SIG-M5 treated with dmso at 0.1 percent for 504 hours (cell line): ENCODE data around the gene TMEFF1.
"Not testable (repeated sequence)": the region's sequence is repeated elsewhere in the genome, so short reads cannot be mapped to it uniquely, and the experiment has no call there.

Experiments used
- DNase-seq: peaks from one replicate; lab custom pipeline; 2025; ENCODE audit not compliant: unreplicated experiment; lab: John Stamatoyannopoulos, UW

The TMEFF1 gene

GRCh38 chr9:100472788-100473275 is at the start of gene TMEFF1:
Gene TMEFF1, plus strand, starts transcription at chr9:100473149. Its CDS starts 396 bp downstream, at chr9:100473545.
- no peak for DNase-seq

- no peak for DNase-seq
Measured at GRCh38 chr9:100425758-100426157, 47.2 kb upstream of the TMEFF1 start.

- DNase-seq = no peak
Measured at GRCh38 chr9:100426189-100426529, 46.8 kb upstream of the TMEFF1 start.

- peak; percentile 23 for DNase-seq
Measured at GRCh38 chr9:100426530-100427365, 46.2 kb upstream of the TMEFF1 start, which contains the start of gene MSANTD3. Gene MSANTD3, plus strand, starts transcription at chr9:100427143. Its CDS starts 14,796 bp downstream, at chr9:100441939.

GRCh38 chr9:100427366-100428263 is 45.3 kb upstream of the TMEFF1 start:
- DNase-seq = no peak

DNA sequence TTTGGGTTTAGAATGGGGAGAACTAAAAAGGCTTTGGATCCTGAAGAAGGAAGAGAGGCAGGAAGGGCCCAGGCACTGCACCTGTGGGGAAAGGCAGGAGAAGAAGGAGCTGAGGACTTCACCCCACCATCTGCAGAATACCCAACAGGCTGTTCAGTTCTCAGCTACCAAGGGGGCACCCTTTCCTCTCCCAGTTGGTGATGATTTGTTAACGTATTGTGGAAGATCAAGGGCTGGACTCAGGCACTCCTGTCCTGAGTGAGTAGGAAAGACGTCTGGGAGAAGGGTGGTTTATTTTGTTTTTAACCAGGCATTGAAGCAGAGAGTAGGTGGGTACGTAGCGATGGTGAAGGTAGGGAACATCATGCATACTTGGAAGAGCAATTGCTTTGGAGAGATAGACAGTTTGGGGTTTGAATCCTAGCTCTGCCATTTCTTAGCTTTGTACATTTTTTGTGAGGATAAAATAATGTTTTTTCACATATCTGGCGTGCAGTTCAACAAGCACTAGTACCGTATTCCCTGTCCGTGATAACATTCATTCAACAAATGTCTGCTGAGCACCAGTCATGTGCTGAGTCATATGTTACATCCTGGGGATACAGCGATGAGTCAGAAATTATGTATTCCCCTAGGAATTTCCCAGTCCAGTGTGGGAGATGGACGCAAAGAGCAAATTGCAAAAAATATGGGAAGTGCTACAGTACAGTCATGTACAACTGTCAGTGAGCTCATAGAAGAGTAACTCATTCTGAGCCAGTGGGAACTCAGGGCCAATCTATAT is 43.9 kb upstream of the TMEFF1 start:
- DNase-seq = no peak

GRCh38 chr9:100430286-100430940 is 42.5 kb upstream of the TMEFF1 start:
- no peak for DNase-seq

GRCh38 chr9:100431886-100432285 is 41.1 kb upstream of the TMEFF1 start:
- DNase-seq = no peak

DNA sequence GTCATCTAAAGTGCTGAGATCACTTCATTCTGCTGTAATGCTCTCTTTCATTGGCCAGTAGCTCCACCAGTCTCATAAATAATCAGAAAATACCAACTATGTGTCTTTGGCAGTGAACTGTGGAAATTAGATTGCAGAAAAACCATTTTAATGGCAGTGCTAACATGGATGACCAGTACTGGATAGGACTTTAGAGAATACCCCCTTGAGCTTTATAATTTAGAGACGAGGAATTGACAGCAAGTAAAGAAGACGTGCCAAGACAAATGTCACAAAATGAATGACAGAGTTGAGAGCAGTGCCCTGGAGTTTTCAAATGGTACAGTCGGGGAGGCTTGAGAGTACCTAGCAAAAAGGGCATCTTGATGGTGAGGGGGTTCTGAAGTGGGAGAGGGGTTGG is 40.2 kb upstream of the TMEFF1 start:
- DNase-seq = no peak

DNA sequence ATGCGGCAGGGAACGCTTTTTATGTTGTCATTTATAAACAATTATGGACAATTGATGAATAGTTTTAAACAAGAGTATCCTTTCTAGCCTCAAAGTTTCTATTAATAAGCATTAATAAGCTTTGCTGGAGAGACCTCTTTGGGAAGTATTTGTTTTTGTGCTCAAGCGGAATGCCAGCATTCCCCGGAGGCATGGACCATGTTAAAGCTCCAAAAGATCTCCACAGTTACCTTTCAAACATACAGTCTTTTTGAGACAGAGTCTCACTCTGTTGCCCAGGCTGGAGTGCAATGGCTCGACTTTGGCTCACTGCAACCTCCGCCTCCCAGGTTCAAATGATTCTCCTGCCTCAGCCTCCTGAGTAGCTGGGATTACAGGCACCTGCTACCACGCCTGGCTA is 36.4 kb upstream of the TMEFF1 start:
- no peak for DNase-seq

GRCh38 chr9:100437860-100438805 is 34.8 kb upstream of the TMEFF1 start:
- peak; percentile 64 for DNase-seq

DNA sequence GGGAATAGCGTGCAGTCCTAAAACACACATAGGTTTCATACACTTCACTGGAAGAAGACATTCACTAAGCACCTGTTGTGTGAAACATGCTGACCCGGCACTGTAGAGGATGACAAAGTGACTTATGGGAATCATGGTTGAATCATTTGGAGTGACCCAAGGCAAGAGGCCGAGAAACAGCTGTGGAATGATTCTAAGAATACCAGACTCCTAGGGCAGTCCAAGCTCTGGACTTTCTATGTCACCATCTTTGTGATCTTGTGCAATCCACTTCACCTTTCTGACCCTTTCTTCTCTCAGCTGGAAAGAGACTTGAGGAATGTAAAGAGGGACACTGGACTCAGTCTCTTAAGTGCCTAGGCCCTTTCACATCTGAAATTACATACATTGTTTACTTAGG is 32.9 kb upstream of the TMEFF1 start:
- DNase-seq = no peak

- not testable (repeated sequence) for DNase-seq
Measured at GRCh38 chr9:100440487-100440886, 32.5 kb upstream of the TMEFF1 start.

GRCh38 chr9:100441911-100442361 is 31.0 kb upstream of the TMEFF1 start:
- DNase-seq = no peak

DNA sequence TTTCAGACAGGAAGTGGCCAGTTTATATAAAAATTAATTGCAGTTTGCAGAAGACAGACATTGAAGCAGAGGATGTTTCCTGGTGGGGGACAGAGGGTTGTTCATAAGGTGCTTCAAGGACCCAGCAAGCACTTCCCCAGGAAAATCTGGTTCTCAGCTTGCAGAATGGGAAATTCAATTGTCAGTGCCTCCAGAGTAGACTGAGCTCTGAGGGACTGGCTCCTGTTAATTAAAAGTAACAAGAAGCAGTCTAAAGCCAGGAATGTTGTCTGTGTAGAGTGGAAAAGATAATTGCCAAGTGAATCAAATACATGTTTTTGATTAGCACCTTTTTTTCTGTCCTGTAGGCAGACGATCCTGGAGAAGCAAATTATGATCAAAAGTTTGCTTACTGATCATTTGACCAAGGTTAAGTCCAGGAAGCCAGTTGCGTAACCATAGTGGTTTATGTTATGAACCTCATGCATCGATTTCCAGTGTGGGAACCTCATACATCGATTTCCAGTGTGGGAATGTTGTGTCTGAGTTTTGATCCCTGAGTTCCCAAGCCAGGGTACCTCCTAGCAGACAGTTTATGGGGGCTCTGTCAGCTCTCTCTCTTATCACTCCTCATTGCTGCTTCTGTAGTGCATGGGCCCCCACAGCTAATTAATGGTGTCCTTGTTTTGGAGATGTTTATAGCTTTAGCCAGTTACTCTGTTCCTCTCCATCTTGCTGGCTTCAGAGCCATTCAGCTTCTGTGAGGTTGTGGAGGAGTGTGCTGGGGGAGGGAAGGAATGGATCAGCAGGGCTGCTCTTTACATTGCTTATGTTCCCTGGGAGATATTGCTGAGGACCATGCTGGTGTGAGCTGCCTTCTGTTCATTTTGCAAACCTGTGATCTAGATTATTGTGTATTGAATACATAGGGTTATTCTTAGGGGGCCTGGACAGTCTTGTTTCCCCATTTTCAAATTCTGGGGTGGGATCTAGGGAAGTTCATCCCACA is 28.9 kb upstream of the TMEFF1 start:
- DNase-seq = no peak

DNA sequence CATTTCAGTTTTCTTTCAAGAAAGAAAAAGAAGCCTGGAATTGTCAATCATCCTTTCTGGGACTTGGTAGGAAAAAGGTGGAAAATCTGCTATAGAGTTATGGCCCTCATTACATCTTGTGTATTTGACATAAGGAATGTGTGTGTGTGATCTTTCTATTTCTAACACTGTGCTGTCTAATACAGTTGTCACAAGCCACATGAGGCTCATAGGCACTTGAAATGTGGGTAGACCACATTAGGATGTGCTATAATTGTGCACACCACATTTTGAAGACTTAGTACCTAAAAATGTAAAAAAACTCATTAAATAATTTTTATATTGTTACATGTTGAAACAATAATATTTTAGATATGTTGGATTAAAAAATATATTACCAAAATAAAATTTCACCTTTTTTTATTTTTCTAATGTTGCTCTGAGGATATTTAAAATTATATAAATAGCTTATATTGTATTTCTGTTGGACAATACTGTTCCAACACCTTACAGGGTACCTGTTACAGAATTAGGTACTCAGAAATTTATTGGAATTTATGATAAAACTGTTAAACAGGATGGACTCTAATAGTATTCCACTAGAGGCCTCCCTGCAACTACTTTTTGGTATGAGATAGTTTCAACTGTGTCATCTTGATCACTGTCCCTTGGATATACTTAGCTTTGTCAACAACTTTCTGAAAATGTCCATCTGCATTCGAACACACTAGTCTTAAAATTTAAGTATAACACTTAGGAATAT is 27.6 kb upstream of the TMEFF1 start:
- DNase-seq = no peak

DNA sequence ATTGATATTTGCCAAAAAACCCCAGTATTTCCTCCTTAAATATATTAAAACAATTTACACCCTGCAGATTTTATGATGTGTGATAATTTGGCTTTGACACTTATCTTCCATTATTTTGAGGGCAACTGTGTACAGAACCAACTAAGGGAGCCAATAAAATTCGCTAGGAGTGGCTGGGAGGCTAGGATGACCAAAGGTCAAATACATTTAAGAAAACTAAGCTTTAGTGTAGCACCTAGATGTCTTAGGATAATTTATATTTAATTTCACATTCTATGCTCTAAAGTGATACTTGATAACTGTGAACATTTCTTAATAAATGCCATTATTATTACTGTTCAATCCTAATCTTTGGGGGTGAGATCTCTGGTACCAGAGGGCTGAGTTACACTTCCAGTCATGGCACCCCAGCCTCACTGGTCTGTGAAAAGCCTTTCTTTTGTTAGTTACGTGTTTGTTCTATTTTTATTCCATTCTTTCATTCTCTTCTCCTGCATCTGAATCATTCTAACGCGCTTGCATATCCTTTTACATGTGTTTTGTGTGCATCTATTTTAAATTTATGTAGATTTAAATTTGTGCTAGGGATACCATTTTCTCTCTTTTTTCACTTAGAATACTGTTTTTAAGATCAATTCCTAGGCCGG is 26.9 kb upstream of the TMEFF1 start:
- no peak for DNase-seq
